GM19043 (cell line): ENCODE measurements around the gene KCNH2.
"Not testable (repeated sequence)": the region's sequence is repeated elsewhere in the genome, so short reads cannot be mapped to it uniquely, and the experiment has no call there.

ENCODE experiments used
- ATAC-seq: cut with Tn5 transposase; IDR thresholded peaks from one replicate; pipeline ENCODE4 v1.9.1; 2021; ENCODE audit warnings: low read depth; ENCODE audit not compliant: unreplicated experiment

The KCNH2 gene

DNA sequence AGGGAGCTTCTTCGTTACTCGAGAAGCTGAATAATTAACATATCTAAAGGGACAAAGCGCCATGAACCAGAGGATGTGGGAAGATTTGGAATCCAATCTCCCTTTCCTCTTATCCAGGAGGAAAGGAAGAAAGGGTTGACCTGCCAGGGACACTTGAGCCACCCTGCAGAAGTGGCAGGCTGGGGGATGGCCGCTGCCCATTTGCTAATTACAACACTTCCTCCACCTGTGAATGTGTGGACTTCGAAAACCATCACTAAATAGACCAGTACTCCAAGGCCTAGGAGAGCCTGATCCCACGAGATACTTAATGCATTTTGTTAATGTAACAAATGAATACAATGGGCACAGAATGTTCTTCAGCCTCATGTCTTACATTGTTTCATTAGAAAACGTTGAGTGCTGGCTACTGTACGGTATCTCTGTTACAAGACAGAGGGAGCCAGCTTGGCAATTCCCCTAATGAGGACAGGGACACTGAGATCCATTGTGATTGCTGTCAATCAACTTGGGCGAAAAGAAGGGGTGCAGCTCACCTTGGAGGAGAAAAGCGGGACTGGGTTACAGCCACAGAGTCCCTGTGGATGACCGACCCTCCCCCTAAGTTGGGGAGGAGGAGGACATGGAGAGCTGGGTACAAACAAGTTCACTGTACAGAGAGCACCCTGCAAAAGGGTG, 66.4 kb downstream of the KCNH2 start:
- ATAC-seq = no peak

DNA sequence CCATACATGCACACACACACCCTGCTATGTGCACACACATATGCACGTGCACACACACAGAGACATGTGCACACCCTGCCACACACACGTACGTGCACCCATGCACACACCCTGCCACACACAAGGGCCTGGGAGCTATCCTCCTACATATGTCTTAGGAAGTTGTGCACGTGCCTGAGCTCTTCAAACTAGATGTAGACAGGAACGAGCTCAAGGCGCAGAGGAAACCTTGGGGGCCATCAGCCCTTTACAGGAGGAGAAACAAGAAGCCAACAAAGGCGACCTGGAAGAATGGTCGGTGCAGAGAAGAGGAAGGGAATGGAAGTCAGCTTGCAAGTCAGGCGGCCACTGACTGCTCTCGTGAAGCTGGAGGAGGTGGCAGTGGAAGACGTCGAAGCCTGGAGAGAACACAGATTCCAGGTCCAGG, 67.1 kb downstream of the KCNH2 start:
- no peak for ATAC-seq

- ATAC-seq = not testable (repeated sequence)
Observed at GRCh38 chr7:150910305-150910995, 67.7 kb downstream of the KCNH2 start.

DNA sequence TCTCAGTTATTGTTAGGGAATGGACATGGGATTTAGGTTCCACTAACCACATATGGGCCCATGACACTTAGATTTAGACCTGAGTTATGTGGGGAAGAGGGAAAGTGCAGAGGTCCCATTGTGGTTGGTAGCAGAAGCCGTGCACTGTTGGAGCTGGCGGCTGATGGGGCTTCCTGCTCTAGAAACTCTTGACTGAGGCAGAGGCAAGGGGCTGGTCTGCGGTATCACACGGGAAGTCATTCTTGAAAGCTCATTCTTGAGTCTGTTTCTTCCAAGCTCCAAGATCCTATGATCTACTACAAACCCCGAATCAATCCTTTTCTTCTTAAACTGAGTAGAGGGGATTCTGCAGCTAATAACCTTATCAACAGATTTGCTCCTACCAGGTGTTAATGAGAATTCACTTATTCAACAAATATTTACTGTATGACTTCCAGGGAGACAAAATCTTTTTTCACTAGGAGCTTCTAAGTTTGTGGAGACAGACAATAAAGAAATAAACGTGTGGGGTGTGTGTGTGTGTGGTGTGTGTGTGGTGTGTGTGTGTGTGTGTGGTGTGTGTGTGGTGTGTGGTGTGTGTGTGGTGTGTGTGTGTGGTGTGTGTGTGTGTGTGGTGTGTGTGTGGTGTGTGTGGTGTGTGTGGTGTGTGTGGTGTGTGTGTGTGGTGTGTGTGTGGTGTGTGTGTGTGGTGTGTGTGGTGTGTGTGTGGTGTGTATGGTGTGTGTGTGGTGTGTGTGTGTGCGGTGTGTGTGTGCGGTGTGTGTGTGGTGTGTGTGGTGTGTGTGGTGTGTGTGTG, 68.7 kb downstream of the KCNH2 start:
- no peak for ATAC-seq

- no peak for ATAC-seq
Observed at GRCh38 chr7:150908173-150908572, 69.9 kb downstream of the KCNH2 start.

- ATAC-seq = no peak
Observed at GRCh38 chr7:150904011-150904909, 73.9 kb downstream of the KCNH2 start.

- no peak for ATAC-seq
Observed at GRCh38 chr7:150903606-150904005, 74.5 kb downstream of the KCNH2 start.

DNA sequence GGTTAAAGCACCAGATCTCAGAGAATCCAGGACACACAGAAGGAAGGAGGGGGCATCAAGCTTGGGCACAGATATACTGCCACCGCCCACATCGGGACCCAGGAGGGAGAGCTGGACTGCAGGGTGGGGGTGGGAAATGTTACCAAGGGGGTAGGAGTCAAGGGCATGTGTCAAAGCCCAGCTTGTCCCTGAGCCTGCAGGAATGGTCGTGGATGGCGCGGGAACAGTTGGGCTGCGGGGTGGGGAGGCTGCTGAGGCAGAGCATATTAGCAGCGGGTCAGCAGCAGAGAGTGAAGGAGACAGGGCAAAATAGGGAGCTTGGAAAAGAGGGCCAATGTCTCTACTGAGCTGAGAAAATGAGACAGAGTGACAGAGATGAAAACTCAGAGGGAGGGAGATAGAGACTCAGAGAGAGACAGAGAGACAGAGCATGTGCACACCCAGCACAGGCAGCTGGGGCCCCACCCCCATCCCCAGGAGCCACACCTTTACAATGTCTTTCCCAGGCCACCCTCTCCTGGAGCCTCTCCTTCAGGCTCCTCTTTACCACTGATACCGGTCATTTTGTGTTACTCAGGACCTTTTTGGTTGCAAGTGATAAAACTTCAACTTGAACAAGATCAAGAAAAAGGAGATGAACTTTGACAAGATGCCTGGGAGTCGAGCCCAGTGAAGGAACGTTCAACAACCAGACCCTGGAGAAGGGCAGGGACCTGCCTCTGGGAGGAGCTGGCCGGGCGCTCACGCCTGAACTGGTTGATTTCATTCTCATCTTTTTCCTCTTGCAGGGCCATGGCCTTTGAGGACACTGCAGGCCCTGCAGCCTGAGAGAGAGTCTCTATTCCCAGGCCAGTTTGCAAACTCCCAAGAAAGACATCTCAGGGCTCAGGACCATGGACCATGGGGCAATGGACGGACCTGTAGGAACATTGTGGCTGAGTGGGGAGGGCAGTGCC, 75.8 kb downstream of the KCNH2 start:
- no peak for ATAC-seq

DNA sequence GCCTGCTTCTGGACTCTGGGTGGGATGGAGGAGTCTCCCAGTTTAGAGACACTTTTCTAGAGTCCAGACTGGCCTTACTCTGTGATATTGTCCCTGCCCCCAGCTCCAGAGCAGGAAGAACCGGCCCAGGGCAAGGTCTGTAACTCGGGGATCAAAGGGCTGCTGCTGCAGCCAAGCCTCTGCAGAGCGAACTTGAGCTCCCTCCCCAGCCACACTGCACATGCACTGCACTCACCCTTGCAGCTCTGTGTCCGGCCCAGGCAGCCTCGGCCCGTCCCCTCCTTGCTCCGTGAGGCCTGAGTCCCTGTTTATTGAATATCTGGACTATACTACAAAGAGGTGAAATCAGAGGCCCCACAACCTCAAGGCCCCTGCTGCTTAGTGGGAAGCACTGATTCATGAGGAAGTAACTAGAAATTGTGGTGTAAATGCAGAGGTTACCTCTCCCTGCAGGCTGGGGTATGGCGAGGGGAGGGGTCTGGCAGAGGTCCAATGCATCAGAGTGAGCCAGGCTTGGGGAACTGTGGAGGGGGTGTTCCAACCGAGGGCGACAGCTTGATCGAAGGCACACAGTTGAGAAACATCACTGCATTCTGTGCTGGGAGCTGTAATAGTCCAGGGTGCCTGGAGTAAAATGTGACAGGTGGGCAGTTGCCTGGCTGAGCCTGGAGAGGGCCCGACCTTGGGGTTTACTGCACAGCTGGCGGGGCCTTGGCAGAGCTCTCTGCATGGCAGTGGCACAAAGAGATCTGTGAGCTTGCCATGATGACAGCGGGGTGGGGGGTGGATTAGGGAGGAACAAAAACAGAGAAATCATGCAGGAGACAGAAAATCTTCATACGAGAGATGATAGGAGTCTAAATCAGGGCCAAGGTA, 76.7 kb downstream of the KCNH2 start:
- ATAC-seq = no peak

DNA sequence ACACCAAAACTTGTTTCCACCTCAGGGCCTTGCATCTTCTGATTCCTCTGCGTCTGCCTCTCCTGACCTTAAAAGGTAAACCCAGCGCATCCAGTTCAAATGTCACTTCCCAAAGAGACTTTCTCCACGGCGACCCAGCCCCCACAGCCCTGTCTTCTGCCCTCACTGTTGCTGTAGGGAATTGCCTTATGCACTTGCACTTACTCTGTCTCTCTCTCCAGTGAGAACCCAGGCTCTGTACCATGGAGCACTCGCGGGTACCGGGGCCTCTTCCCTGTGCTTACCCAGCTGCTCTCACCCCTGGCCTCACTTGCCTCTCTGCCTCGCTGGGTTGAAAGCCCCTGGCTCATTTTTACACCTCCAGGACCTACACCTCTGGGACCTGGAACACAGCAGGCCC, 77.4 kb downstream of the KCNH2 start:
- no peak for ATAC-seq

DNA sequence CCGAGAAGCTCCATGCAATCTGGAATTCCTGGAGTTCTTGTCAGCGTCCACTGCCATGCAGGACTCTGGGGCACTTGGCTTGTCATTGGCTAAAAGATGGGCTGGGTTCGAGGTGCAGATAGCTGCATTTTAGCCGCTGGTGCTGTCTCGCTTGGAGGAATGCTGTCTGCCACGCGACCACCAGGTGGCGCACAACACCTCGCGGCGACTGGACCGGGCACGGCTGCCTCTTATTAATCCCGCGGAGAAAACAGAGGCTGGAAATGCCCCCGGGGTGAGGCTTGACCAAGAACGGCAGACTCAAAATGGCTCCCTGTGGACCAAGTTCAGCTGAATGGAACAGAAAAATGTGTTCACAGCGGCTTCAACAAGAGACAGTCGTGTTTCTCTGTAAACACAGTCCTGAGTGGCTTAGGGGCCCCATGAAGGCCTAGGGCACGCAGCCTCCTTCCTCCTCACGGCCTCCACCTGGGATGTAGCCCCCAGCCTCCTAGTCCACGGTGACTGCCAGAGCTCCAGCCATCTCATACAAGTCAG, 79.6 kb downstream of the KCNH2 start:
- ATAC-seq = peak; percentile 66

DNA sequence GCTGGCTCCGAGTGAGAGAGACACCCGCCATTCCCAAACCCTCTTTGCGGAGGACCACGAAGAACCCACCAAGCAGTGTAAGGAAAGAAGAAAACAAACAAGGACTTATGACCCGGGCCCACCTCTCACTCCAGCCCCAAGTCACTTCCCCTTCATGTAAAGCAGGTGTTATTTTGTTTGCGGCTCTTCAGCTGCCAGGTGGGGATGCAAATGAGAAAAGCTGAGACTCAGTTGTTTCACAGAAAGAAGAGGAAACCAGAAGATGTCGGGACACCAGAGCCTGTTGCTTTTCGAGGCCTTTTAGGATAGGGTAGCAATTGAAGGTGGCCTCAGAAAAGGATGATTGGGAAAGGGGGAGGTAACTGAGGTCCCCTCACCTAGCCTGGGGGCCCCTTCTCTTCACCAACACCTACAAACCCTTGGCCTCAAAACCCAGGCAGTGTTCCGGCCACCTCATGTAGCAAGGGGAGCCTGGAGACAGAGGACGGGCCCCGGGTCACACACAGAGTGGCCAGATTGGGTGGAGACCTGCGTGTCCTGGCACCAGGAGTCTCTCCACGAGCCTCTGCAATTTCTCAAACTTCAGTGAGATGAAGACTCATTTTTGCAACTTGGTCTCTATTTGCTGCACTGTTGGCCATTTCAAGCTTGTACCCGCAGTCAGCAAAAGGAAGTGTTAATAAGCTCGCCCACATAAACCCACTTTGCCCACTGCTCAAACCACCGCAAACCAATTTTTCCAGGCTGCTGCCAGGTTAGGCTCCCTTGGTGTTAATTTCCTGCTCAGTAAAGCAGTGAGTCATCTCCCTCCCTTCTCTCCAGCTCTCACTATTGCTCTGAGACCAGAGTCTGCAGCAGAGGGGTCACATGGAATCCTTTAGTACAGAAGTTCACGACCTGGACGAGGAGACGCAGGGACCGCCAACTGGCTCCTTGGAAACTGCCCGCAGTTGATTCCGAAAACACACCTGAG, 80.3 kb downstream of the KCNH2 start:
- peak; percentile 67 for ATAC-seq

DNA sequence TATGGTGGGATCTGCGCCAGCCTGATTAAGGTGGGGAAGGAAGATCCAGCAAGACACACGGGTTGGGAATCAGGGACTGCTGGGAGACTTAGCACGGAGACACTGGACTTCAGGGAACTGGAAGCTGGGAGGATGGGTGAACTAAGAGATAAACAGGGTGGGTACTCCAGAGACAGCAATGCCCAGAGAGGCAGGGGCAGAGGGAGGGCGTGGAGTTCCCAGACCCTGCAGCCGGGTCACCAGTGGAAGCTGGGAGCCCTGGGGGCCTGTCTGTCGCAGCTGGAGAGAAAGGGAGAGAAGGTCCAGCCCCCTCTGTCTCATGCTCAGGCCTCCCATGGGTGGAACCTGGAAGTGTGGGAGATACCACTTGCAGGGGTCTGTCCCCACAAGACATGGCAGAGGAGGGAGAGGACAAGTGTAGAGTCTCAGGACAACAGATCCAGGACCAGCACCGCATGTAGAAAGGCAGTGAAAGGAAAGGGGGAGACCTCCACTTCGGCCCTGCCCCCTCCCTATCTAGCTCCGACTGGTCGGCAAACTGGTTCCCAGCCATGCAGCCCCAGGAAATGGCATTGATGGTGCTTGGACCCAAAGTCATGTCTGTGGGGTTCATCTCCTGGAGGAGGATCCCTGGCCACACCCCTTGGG, 81.4 kb downstream of the KCNH2 start:
- ATAC-seq = no peak

DNA sequence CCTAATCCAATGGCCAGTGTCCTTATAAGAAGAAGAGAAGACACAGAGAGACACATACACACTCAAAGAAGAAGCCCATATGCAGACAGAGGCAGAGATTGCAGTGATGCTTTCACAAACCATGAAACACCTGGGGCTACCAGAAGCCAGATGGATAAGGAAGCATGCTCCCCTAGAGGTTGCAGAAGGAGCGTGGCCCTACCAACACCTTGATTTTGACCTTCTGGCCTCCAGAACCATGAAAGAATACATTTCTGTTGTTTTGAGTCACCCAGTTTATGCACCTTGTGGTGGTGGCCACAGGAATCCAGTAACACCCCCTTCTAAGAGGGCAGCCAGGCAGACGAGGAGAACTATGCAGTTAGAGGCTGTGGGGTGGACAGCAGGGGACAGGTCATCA, 82.3 kb downstream of the KCNH2 start:
- no peak for ATAC-seq
